T-helper 2 cell (primary cell): ENCODE data around the gene DAPK1.
"Not testable (repeated sequence)": the region's sequence is repeated elsewhere in the genome, so short reads cannot be mapped to it uniquely, and the experiment has no call there.

Experiments
- DNase-seq, 5 experiments: peaks; one replicate each; pipeline versions ENCODE4 v3.0.0 to v3.0.0-alpha.2; 2012 to 2022

Gene DAPK1

GRCh38 chr9:87547671-87548081 is 50.0 kb downstream of the DAPK1 start:
- DNase-seq, result no peak

DNA sequence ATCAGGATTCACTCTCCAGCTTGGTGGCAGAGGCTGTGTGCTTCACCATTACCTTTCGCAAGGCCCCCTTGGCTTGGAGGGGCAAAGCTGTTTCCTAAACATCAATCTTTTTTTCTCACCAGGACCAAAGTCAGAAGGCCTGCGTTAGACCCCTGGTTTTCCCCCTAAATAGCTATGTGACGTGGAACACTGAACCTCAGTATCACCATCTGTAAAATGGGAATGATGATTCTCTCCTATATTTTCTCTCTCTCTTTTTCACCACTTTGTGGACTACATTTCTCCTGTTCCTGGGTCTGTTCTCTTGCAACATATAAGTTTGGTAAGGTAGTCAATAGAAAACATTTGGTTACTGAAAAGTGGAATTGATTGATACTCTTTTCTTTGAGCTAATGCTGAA is 50.5 kb downstream of the DAPK1 start:
- no peak for DNase-seq

DNA sequence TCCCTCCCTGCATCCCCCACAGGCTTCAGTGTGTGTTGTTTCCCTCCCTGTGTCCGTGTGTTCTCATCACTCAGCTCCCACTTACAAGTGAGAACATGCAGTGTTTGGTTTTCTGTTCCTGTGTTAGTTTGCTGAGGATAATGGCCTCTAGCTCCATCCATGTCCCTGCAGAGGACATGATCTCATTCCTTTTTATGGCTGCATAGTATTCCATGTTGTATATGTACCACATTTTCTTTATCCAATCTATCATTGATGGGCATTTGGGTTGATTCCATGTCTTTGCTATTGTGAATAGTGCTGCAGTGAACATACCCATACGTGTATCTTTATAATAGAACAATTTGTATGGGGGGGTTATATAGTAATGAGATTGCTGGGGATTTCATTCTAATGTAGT is 51.4 kb downstream of the DAPK1 start:
- not testable (repeated sequence) for DNase-seq

- DNase-seq, result no peak
Observed at GRCh38 chr9:87549791-87550190, 52.1 kb downstream of the DAPK1 start.

DNA sequence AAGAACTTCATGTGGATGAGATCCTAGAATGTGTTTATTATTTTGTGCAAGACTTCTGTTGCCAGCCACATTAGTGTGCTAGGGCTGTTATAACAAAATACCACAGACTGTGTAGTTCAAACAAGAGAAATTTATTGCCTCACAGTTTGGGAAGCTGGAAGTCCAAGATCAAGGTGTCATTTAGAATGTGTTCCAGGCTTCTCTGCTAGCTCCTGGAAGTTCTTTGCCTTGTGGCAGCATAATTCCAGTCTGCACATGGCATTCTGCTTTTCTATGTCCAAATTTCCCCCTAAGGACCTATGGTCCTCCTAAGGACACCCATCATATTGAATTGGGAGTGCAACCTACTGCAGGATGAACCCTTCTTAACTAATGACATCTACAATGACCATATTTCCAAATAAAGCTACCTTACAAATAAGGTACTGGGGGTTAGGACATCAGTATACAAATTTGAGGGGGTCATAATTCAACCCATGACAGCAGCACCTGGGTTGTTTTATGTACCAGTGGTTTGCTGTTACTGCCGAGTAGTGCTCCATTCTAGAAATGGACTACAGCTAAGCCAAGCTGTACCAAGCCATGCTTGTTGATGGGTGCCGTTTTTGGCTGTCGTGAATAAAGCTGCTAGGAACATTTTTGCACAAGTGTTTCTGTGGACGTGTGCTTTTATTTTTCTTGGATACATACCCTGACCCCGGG is 52.7 kb downstream of the DAPK1 start:
- no peak for DNase-seq

GRCh38 chr9:87551772-87552217 is 54.1 kb downstream of the DAPK1 start:
- DNase-seq, result peak in 1 of 5 experiments; percentile 62

DNA sequence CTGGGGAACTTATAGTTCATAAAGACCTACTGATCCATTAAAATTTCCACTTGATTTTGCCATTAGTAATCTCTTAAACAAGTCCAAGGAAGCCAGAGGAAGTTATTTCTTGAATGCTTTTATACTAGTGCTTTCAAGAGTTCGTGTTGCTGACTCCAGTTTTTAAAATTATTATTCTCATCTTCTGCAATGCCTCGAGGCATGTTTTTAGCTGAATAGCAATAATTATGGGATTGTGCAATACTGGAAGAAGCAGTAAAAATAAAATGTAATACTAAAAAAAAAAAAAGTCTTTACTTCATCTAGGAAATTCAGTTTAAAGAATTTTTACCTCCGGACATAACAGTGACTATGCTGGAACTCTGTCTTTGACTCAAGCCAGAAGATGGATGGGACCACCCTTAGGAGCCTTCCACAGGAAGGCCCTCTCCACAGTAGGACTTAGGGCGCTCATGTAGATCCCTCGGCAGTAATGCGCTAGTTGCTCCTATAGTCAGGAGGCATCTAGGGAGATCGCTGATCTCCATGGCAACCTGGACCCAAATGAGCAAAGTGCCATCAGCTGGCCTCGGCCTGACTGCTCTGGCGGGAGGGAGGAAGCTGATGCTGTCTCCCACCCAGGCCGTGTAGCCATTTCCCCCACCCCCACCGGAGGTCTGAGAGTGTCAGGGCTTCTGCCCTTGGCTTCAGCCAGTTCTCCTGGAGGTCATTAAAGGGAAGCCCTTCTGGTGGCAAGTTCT is 56.7 kb downstream of the DAPK1 start:
- no peak for DNase-seq

- no peak for DNase-seq
Observed at GRCh38 chr9:87554976-87555375, 57.3 kb downstream of the DAPK1 start.

DNA sequence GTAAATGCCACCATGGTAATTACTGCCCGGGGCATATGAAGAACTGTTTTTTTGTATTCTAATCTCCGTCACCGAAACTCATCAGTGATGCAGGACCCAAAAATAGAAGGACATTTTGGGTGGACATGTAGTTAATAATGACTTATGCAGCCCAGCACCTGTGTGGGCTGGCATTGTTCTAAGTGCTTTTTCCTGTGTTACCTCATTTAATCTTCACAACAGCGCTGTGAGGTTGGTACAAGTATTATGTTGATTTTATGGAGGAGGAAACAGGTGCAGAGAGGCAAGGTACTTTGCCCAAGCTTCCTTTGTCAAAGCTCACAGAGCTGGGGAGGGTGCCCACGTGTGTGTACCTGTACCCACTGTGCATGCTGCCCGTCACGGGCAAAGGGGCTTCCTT is 58.4 kb downstream of the DAPK1 start:
- no peak for DNase-seq

DNA sequence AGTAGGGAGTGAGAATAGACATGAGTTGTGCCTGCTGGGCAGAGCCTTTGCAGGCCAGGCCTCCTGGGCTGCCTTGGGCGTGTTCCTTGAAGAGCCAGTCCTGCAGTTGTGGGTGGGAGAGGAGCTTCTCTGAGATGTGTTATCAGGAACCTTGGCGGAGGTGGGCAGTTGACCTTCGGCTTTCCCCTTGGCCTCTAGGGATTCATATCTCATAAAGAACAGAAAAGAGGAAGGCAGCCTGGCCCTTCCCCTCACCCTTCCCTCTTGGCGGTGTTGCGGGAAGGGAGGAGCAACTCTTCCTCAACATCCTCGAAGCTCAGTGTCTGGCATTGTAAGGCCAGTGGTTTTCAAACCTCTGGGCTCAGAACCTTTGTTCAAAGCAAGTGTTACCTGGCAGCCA is 59.2 kb downstream of the DAPK1 start:
- DNase-seq, result no peak

- peak in 1 of 5 experiments; percentile 22 for DNase-seq
Observed at GRCh38 chr9:87557996-87558395, 60.3 kb downstream of the DAPK1 start.

GRCh38 chr9:87558606-87559190 is 61.0 kb downstream of the DAPK1 start:
- DNase-seq, result no peak

GRCh38 chr9:87562062-87562461 is 64.4 kb downstream of the DAPK1 start:
- no peak for DNase-seq

GRCh38 chr9:87562530-87563170 is 65.0 kb downstream of the DAPK1 start:
- no peak for DNase-seq

GRCh38 chr9:87564111-87564510 is 66.4 kb downstream of the DAPK1 start:
- DNase-seq, result no peak

- no peak for DNase-seq
Observed at GRCh38 chr9:87564791-87565241, 67.1 kb downstream of the DAPK1 start.

- DNase-seq, result no peak
Observed at GRCh38 chr9:87567001-87567400, 69.3 kb downstream of the DAPK1 start.

- no peak for DNase-seq
Observed at GRCh38 chr9:87567571-87567970, 69.9 kb downstream of the DAPK1 start.

DNA sequence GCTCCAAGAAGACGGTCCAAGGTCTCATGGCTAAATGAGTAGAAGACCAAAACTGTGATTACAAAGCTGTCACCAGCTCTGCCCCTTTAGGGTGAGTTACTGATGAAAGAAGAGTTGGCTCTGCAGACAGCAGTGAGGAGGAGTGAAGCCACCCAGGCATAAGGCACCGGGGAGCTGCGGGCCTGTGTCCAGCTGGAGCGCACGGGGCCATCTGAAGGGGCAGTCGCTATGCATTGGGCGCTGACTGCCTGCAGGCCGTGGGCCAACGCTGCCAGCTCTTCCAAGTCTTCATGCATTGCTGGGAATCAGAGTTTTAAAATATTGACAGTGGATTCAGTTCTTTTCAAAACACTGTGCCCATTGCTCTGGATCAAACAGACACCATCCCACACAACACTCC is 70.3 kb downstream of the DAPK1 start:
- no peak for DNase-seq

- no peak for DNase-seq
Observed at GRCh38 chr9:87568401-87568800, 70.7 kb downstream of the DAPK1 start.

DNA sequence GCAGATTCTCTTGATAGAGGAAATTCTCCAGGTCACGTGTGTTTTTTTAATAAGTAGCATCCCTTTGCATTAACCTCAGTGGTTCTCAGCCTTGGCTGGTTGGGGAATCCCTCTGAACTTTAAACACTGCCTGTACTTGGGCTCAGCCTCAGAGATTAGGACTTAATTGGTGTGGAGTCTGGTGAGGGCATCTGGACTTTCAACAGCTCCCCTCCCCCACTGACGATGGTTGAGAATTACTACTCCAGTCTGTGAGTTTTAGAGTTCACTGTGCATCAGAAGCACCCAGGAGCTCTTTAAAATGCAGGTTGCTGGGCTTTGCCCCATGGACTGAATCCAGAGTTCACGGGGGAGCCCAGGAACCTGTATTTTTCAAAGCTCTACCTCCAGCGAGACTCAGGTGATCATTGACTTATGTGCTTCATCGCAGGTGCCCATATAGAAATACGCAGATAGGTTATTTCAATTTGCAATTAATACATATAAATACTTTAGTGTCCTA is 71.4 kb downstream of the DAPK1 start:
- no peak for DNase-seq

GRCh38 chr9:87569518-87569917 is 71.9 kb downstream of the DAPK1 start:
- peak in 1 of 5 experiments; percentile 12 for DNase-seq
